IPS-NIHi7 (cell line): Measurements from ENCODE around the gene POLN.
A peak's percentile ranks its signal among the peaks of the same experiment; 100 is the strongest.
"Not testable (repeated sequence)": the region's sequence is repeated elsewhere in the genome, so short reads cannot be mapped to it uniquely, and the experiment has no call there.

Experiments
- DNase-seq: peaks from one replicate; pipeline ENCODE4 v3.0.0; 2012; ENCODE audit warnings: mixed read lengths; ENCODE audit errors: extremely low spot score

The POLN gene

DNA sequence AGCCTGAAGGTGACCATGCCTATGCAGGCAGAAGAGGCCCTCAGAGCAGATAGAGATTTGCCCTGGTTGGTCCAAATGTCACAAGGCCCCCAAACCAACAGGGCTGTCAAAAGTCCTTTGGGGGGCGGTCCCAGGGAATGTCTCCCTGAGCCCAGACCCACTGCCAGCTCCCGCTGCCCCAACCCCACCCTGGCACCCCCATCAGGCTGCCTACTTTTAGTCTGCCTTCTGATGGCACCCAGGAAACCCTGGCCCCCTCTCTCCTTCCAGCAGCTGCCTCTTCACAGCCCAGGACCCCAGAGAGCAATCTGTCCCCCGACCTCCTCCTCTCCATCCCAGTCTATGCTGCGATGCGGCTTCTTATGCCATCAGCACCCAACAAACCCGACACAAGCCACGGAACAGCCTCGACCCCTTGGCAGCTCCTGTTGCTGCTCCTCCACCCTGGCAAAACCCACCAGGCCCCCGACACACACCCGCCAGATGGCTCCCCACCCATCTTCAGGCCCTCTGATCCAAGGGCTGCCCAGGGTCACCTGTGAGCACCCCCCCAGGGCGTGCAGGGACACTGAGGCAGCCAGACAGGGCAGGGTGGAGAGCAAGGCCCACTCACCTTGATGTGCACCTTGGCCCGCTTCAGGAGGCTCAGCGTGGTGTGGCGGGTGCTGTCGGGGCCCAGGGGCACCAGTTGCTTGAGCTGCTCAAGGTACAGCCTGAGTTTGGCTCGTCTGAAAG is 10.0 kb upstream of the POLN start:
- DNase-seq = no peak

DNA sequence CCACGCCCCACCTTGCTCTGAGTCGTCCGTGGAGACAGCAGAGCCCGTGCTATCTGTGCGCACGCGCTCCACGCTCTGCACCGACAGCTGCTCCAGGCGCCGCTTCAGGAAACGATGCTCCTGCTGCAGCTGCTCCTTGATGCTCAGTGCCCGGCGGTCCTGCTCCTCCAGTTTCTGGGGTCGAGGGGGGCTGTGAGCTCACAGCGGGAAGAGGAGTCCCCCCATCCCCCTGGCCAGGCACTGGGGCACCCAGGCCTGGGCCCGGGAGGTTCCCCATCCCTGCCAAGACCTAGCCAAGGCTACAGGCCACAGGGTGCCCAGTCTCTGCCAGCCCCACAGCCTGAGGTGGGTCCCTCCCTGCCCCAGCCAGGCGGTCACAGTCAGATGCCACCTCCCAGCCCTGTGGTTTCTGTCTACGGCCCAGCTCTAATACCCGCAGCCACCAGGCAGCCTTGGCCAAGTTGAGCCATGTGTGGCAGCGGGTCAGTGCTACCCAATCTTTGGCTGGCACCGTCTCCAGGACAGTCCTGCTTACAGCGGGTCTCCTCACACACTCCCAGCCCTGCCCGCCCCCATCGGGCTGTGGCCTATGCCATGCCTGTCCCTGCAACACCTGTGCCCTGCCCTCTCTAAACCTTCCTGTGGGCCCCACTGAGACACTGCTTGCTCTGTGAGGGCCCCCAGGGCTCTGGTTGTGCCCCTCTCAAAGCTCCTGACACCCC is 9.3 kb upstream of the POLN start:
- DNase-seq = no peak

DNA sequence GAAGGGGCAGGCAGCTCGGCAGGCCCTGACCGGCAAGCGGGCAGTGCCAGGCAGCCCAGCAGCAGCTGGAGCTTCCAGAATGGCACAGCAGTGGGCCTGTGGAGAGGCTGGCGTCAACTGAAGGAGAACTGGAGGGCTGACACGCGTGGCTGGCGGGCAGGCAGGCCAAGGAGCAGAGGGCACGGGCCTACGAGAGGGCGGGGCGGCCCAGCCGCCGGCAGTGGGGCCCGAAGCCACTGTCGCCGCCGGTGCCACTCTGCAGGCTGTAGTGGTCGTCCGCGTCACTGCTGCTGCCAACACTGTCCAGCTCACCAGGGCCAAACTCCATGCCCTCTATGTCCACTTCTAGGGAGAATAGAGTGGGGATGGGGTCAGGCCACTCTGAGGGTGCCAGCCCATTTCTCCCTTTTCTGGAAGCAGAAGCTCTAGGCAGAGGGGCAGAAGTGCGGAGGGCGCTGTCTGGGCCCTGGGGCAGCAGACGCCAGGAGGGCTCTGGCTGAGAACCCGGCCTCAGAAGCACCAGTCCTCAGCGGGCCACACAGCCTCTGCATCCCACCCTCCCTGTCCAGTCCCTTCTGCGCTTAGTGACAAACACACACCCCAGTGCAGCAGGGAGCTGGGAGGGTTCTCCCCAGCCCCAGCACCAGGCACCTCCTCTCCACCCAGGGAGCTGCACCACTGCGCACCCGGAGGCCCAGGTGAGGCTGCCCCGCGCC is 8.6 kb upstream of the POLN start:
- no peak for DNase-seq

DNA sequence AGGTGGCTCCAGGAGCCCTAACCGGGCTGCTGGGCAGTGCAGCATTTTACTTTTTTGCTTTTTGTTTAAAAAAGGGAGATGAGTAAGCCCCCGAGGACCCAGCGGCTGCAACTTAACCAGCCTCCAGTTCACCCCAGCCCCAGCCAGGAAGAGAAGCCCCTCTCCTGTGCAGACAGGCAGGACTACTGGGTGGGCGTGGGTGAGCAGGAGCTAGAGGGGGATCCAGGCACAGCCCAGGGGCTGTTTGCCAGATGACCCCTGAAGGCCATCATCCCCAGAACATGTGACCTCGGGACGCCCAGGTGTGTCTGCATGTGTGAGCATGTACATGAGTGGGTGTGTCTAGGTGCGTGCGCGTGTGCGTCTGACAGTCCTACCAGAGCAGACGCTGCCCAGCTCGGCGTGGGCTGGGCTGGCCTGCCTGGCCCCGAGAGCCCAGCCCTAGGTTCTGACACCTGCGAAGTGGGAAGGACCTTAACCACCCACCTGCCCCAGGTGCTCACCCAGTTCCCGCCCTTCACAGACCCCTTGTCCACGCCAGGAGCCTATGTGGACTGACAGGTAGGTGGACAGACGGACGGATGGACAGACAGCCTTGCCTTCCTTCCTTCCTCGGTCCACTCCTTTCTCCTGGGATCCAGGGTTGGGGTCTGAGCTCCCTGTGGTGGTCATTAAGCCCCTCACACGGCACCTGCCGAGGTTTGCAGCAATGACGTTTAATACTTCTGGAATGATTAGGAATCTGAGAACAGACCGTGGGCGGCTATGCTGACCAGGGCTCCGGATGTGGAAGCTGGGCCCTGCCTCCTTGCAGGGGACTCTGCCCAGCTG is 7.8 kb upstream of the POLN start:
- DNase-seq = no peak

DNA sequence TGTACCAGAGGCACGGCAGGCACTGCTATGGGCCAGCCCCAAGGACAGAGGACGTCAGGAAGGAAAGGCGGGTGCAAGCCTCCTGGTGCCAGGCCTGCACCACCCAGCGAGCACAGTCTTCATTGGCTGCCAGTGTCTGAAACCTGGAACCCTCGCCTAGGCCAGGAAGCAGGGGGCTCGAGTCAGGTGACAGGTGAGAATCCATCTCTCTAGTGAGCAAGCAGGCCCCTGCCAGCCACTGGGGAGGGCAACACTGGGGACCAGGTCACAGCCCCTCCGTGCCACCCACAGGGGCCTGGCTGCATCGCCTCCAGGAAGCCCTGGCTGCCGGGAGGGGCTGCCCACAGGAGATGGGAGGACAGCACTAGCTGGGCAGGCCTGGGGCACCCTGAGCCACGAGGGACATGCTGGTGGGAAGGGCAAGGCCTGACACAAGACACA is 6.9 kb upstream of the POLN start:
- DNase-seq = peak; percentile 2

GRCh38 chr4:2248044-2248780 is 6.3 kb upstream of the POLN start:
- peak; percentile 3 for DNase-seq

GRCh38 chr4:2247128-2248043 is 5.5 kb upstream of the POLN start:
- peak; percentile 4 for DNase-seq

GRCh38 chr4:2246384-2247127 is 4.6 kb upstream of the POLN start:
- no peak for DNase-seq

DNA sequence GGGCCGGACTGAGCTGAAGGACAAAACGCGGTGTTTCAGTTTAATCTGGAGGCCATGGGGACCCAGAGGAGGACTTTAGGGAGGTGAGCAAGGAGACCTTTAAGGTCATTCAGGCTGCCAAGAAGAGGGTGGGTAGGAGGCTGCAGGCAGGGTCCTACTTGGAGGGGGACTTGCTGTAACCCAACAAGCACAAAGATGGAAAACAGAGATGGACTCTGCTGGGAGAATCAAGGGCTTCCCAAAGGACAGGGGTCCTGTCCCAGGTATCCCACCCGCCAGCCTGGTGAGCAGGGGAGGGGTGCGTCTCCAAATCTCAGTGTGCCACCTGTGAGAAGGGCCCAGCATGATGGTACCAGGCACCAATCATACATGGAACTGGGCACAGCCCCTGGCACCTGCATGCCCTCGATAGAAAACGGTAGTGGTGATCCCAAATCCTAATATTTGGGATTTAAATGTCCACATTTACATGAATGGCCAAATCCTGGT is 3.9 kb upstream of the POLN start:
- DNase-seq = no peak

DNA sequence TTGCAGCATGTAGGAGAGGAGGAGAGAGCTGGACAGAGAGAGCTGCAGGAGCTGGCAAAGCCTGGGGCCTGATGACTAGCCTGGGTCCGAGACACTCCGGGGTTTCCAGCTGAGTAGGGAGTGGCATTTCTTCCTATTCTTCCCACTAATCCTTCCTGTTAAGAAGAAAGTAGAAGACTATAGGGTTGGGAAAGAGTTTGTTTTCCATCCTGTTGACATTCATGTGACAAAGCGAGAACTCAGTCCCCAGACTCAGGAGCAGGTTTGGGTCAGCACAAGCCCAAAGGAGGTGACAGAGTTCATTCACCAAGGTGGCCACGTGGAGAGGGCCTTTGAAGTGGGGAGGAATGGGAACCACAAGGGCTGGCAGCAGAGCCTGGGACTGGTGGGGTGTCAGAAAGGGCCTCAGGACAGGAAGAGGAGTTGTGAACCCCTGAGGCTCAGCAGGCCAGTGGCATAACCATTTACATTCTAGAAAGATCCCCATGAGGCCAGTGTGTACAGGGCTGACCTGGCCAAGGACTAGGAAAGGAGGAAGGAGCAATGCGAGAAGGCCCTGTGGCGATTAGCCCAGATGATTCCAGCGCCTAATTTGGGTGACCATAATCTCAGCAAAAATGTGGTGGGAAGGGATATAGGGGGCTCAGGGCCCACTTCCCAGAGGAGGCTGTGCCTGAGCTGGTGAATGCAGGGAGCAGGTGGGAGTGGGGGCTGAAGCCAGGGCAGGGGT is 3.3 kb upstream of the POLN start:
- peak; percentile 9 for DNase-seq

DNA sequence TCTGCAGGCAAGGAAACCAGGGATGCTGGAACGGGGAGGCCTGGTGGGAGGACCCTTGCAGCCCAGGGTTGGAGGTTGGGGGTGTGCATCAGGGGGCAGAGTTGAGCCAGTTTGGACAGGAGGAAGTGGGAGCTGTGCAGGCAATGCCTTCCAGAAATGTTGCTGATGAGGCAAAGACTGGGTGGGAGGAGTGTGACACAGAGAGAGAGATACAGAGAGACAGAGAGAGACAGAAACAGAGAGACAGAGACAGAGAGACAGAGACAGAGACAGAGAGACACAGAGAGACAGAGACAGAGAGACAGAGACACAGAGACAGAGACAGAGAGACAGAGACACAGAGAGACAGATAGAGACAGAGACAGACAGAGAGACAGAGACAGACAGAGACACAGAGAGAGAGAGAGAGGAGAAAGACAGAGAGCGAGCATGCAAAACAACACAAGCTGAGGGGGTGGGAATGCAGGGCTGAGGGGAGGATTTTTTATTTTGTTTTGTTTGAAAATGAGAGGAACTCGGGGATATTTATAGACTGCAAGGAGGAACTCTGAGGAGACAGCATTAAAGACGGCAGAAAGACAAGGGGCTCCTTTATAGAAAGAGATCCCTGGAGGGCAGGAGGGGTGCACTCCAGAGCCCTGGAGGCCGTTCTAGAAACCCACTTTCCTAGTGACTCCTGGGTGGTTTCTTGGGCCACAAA is 1.9 kb upstream of the POLN start:
- DNase-seq = peak; percentile 29

- DNase-seq = no peak
Measured at GRCh38 chr4:2241003-2241402, 918 bp downstream of the POLN start.

- no peak for DNase-seq
Measured at GRCh38 chr4:2236944-2237666, 4.8 kb downstream of the POLN start.

GRCh38 chr4:2231082-2231481 is 10.8 kb downstream of the POLN start:
- no peak for DNase-seq

- no peak for DNase-seq
Measured at GRCh38 chr4:2226261-2226660, 15.7 kb downstream of the POLN start.

GRCh38 chr4:2222838-2223237 is 19.1 kb downstream of the POLN start:
- no peak for DNase-seq

DNA sequence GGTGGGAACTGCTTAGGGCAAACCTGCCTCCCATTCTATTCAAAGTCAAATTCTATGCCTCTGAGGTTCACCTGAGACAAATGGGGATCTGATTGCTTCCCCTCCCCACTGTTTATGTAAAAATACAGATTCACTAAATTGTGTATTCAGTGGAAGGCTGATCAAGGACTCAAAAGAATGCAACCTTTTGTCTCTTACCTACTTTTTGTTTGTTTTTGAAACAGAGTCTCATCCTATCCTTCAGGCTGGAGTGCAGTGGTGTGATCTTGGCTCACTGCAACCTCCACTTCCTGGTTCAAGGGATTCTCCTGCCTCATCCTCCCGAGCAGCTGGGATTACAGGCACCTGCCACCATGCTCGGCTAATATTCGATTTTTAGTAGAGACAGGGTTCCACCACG is 20.5 kb downstream of the POLN start:
- not testable (repeated sequence) for DNase-seq
